GM19468 (cell line): ENCODE measurements around the gene TSPAN16.

Experiments used
- ATAC-seq: cut with Tn5 transposase; IDR thresholded peaks from one replicate; pipeline ENCODE4 v1.9.1; 2021; ENCODE audit warnings: mild to moderate bottlenecking, moderate library complexity, moderate number of reproducible peaks; ENCODE audit not compliant: unreplicated experiment; ENCODE audit errors: extremely low read depth

The TSPAN16 gene

GRCh38 chr19:11267316-11268085, 28.5 kb upstream of the TSPAN16 start:
- ATAC-seq: no peak

- no peak for ATAC-seq
These were observed 27.1 kb upstream of the TSPAN16 start for GRCh38 chr19:11268783-11269267.

GRCh38 chr19:11269408-11269807, 26.6 kb upstream of the TSPAN16 start:
- no peak for ATAC-seq

- ATAC-seq: no peak
These were observed 22.7 kb upstream of the TSPAN16 start for GRCh38 chr19:11273296-11273695.

- ATAC-seq: no peak
These were observed 22.0 kb upstream of the TSPAN16 start for GRCh38 chr19:11273989-11274388.

GRCh38 chr19:11274533-11275086, 21.4 kb upstream of the TSPAN16 start:
- no peak for ATAC-seq

GRCh38 chr19:11278670-11279069, 17.3 kb upstream of the TSPAN16 start:
- no peak for ATAC-seq

GRCh38 chr19:11279505-11280236, 16.3 kb upstream of the TSPAN16 start:
- ATAC-seq: no peak

- ATAC-seq: no peak
These were observed 14.5 kb upstream of the TSPAN16 start for GRCh38 chr19:11281356-11282049.

- ATAC-seq: no peak
These were observed 11.4 kb upstream of the TSPAN16 start for GRCh38 chr19:11284515-11284914.

GRCh38 chr19:11286312-11286974, 9.5 kb upstream of the TSPAN16 start:
- ATAC-seq: no peak

- ATAC-seq: no peak
These were observed 7.6 kb upstream of the TSPAN16 start for GRCh38 chr19:11288349-11288748.

- no peak for ATAC-seq
These were observed 5.7 kb upstream of the TSPAN16 start for GRCh38 chr19:11290256-11290655.

GRCh38 chr19:11291415-11291814, 4.5 kb upstream of the TSPAN16 start:
- ATAC-seq: no peak

- ATAC-seq: no peak
These were observed 4.0 kb upstream of the TSPAN16 start for GRCh38 chr19:11291991-11292390.

GRCh38 chr19:11293433-11294389, 2.2 kb upstream of the TSPAN16 start:
- no peak for ATAC-seq

GRCh38 chr19:11295180-11295579, 780 bp upstream of the TSPAN16 start:
- ATAC-seq: no peak

GRCh38 chr19:11296264-11296663, 304 bp downstream of the TSPAN16 start:
- no peak for ATAC-seq
